B cell (primary cell): ENCODE measurements around the gene ABCA1.

Source experiments
- CTCF ChIP-seq: fragments of 200-600 bp; IDR thresholded peaks from one replicate; pipeline ENCODE4 v1.8.0; 2022; ENCODE audit warnings: antibody characterized with exemption, mild to moderate bottlenecking
- EZH2 ChIP-seq: IDR thresholded peaks from 2 replicates; pipeline ENCODE4 v1.6.1; 2012; ENCODE audit warnings: borderline replicate concordance, low read depth, mild to moderate bottlenecking, moderate library complexity, low read length; ENCODE audit not compliant: insufficient read depth, poor library complexity, severe bottlenecking

GRCh38 chr9:104850786-104851545 lies 77.0 kb downstream of the ABCA1 start:
- no peak for TF ChIP-seq CTCF
- no peak for TF ChIP-seq EZH2
